GM12878 (cell line): ENCODE results near the gene MYO7B. TPM values are rescaled to one million over a fixed set of nuclear protein-coding genes. Genes with fewer than 3 reads are reported as not detected.

Source experiments
- ATAC-seq: fragments of 200-7000 bp; cut with Tn5 transposase; 3 replicates; pipeline ENCODE4 v1.9.1; 2020; ENCODE audit warnings: mild to moderate bottlenecking, moderate library complexity
- BruUV-seq: library from RNA; stranded (reverse); fragments of 400-500 nt; replicated peaks from 2 replicates; lab custom pipeline; 2021; lab: Mats Ljungman, UMichigan
- CTCF ChIA-PET: fragments of 300-600 bp; sonication (Branson Sonifier 250); formaldehyde crosslinking; extraction: SDS; loops from one replicate; lab custom pipeline; 2021; ENCODE audit warnings: inconsistent platforms; lab: Yijun Ruan, JAX
- POLR2A ChIA-PET: fragments of 350-600 bp; formaldehyde crosslinking; extraction: SDS; loops from one replicate; lab custom pipeline; 2021; ENCODE audit warnings: inconsistent platforms; lab: Charles Lee
- RAD21 ChIA-PET: fragments of 300-600 bp; sonication (Branson Sonifier 250); formaldehyde crosslinking; loops from one replicate; lab custom pipeline; 2023; ENCODE audit warnings: antibody characterized with exemption; ENCODE audit not compliant: unreplicated experiment; lab: Charles Lee
- SMC1A ChIA-PET: fragments of 300-600 bp; sonication (Branson Sonifier 250); formaldehyde crosslinking; loops from one replicate; lab custom pipeline; 2023; ENCODE audit not compliant: unreplicated experiment, uncharacterized antibody; lab: Charles Lee
- DNase-seq: peaks from one replicate; pipeline ENCODE4 v3.0.0-alpha.2; 2011; ENCODE audit warnings: low read depth, low spot score
- FAIRE-seq: peaks from 3 replicates; lab custom pipeline; 2011; peaks lifted over from hg19 to GRCh38; lab: Jason Lieb, UNC
- H2AFZ ChIP-seq: 2 replicates; pipeline ENCODE4 v1.6.0; 2011; ENCODE audit warnings: low read depth, low read length, control low read depth; ENCODE audit not compliant: control insufficient read depth
- H3K27ac ChIP-seq: 2 replicates; pipeline ENCODE4 v1.5.1; 2011; ENCODE audit warnings: control low read depth; ENCODE audit not compliant: control insufficient read depth, insufficient read depth
- H3K27me3 ChIP-seq, 2 experiments: replicated peaks in 1 of 2; 2 replicates each; pipeline versions ENCODE4 v1.6.0 to v1.6.1; 2011; ENCODE audit warnings: low read length in 1 of 2; ENCODE audit not compliant: control insufficient read depth in 2 of 2, insufficient read depth in 2 of 2
- H3K36me3 ChIP-seq, 2 experiments: 2 replicates each; pipeline ENCODE4 v1.5.1; 2011; ENCODE audit warnings: low read length in 1 of 2; ENCODE audit not compliant: control insufficient read depth in 2 of 2, insufficient read depth in 2 of 2
- H3K4me1 ChIP-seq: 2 replicates; pipeline ENCODE4 v1.6.1; 2011; ENCODE audit warnings: mild to moderate bottlenecking, low read length, moderate library complexity, mixed read lengths; ENCODE audit not compliant: control insufficient read depth, insufficient read depth
- H3K4me2 ChIP-seq: 2 replicates; pipeline ENCODE4 v1.6.0; 2011; ENCODE audit warnings: control low read depth; ENCODE audit not compliant: control insufficient read depth, insufficient read depth
- H3K4me3 ChIP-seq: fragments of 200-600 bp; sonication (generic); 2 replicates; pipeline ENCODE4 v1.5.1; 2016
- H3K79me2 ChIP-seq: 2 replicates; pipeline ENCODE4 v1.6.0; 2011; ENCODE audit warnings: low read length; ENCODE audit not compliant: control insufficient read depth, insufficient read depth
- H3K9ac ChIP-seq: 2 replicates; pipeline ENCODE4 v1.8.0; 2011; ENCODE audit warnings: low read length, control low read depth, mixed read lengths; ENCODE audit not compliant: control insufficient read depth, insufficient read depth
- H3K9me3 ChIP-seq: replicated peaks from 3 replicates; pipeline ENCODE4 v1.5.1; 2011; ENCODE audit warnings: mild to moderate bottlenecking, low read length; ENCODE audit not compliant: control insufficient read depth, insufficient read depth
- H4K20me1 ChIP-seq: 2 replicates; pipeline ENCODE4 v1.6.0; 2011; ENCODE audit not compliant: control insufficient read depth, insufficient read depth
- BACH1 ChIP-seq: fragments of 450-650 bp; IDR thresholded peaks from 2 replicates; pipeline ENCODE4 v1.6.1; 2017; ENCODE audit warnings: mild to moderate bottlenecking, borderline replicate concordance
- BMI1 ChIP-seq: fragments of 450-650 bp; IDR thresholded peaks from 2 replicates; pipeline ENCODE4 v1.6.1; 2016; ENCODE audit warnings: mild to moderate bottlenecking, moderate library complexity, borderline replicate concordance
- CHD4 ChIP-seq: fragments of 200-600 bp; sonication (generic); IDR thresholded peaks from 2 replicates; pipeline ENCODE4 v1.6.1; 2016; ENCODE audit warnings: mild to moderate bottlenecking
- EZH2 ChIP-seq: IDR thresholded peaks from 2 replicates; pipeline ENCODE4 v1.6.1; 2012; ENCODE audit warnings: low read depth, mild to moderate bottlenecking, control low read depth, inconsistent platforms, low read length, borderline replicate concordance; ENCODE audit not compliant: control insufficient read depth
- MYB ChIP-seq: fragments of 150-350 bp; IDR thresholded peaks from 2 replicates; pipeline ENCODE4 v1.6.1; 2014; ENCODE audit warnings: mild to moderate bottlenecking, low read depth, low read length, borderline replicate concordance
- NR2C1 ChIP-seq: fragments of 450-650 bp; IDR thresholded peaks from 2 replicates; pipeline ENCODE4 v1.6.1; 2017; ENCODE audit warnings: antibody characterized with exemption, mild to moderate bottlenecking, moderate library complexity
- RAD21 ChIP-seq: IDR thresholded peaks from 2 replicates; pipeline ENCODE4 v1.6.1; 2011; ENCODE audit warnings: mild to moderate bottlenecking, low read depth, low read length, moderate library complexity; ENCODE audit not compliant: insufficient read depth
- SIN3A ChIP-seq: IDR thresholded peaks from 2 replicates; pipeline ENCODE4 v1.6.1; 2012; ENCODE audit warnings: low read depth, low read length, improper control_type of control experiment
- SUPT20H ChIP-seq: IDR thresholded peaks from 2 replicates; pipeline ENCODE4 v1.6.1; 2011; ENCODE audit warnings: low read depth, mild to moderate bottlenecking, low read length, moderate library complexity, borderline replicate concordance; ENCODE audit not compliant: control insufficient read depth
- YBX1 ChIP-seq: fragments of 450-650 bp; IDR thresholded peaks from 2 replicates; pipeline ENCODE4 v1.6.1; 2016; ENCODE audit warnings: antibody characterized with exemption
- WGBS: methylation state at CpG from one replicate; pipeline ENCODE4 v1.1.6; 2016; ENCODE audit warnings: low lambda C conversion rate; ENCODE audit not compliant: insufficient replicate concordance, insufficient coverage; ENCODE audit errors: missing lambda C conversion rate; 5-methylcytosine and 5-hydroxymethylcytosine counted together
- in situ Hi-C: fragments of 300-500 bp; cut with MboI; formaldehyde crosslinking; loops from 9 replicates; pipeline ENCODE4 v1.14.3; 2018; ENCODE audit warnings: mixed read lengths
- intact Hi-C: fragments of 100-400 bp; cut with micrococcal nuclease; formaldehyde crosslinking; loops from one replicate; pipeline ENCODE4 v1.14.2; 2022; ENCODE audit not compliant: unreplicated experiment
- polyA plus RNA-seq, 11 experiments: library from polyadenylated mRNA; depleted of rRNA in 4 of 11; unstranded in 6 of 11; stranded (reverse) in 5 of 11; fragments of >200 nt; fragmentation: Nextera tagmentation in 4 of 11; fragmentation: Illumina TruSeq in 1 of 11; extraction: Ambion mirVana in 4 of 11; extraction: Trizol in 1 of 11; gene quantifications; 1 replicate in 1 of 11; 2 replicates in 10 of 11; pipeline versions ENCODE4 v1.2.1 to v1.2.3, GENCODE V29; 2011 to 2016; ENCODE audit warnings: inconsistent platforms in 2 of 11, missing spikeins in 2 of 11, low read depth in 1 of 11
- total RNA-seq, 4 experiments: library from RNA; depleted of rRNA in 3 of 4; stranded (reverse); fragments of >200 nt in 3 of 4; fragmentation: Illumina TruSeq in 1 of 4; extraction: Trizol in 1 of 4; gene quantifications; 2 replicates each; pipeline versions ENCODE4 v1.2.1 to v1.2.3, GENCODE V29; 2013 to 2021
- TF ChIP-seq, protein P1 (sequence below): IDR thresholded peaks from 2 replicates; pipeline ENCODE4 v1.6.1; 2012; ENCODE audit warnings: low read depth, low read length, improper control_type of control experiment

Gene MYO7B
- total and polyA plus RNA-seq, 10 of the 15 experiments (the other 5 are each of a cell fraction or from before 2014, with no cell fraction given): 0.08 to 4.8 (median 1.2) TPM

DNA sequence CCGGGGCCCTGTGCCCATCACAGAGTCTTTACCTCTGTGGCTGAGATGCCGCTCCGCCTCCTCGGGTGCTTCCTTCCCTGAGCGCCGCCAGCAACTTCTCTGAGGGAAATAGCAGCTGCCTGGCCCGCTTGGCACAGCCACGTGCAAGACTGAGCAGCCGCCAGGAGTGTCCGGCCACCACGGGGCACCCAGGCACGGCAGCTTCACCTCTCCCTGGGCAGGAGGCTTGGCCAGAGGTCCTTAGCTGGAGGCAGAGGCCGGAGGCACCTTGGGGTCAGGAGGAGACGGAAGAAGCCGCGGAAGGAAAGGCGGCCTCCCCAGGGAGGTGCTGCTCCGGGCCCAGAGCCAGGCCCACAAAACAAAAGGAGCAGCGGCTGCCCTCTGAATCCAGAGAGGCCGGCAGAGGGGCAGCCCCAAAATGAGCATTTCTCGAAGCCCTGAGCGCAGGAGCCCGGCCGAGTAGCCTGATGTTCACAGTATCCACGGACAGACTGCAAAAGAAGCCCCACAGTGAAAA lies 145.9 kb downstream of the MYO7B start:
- Histone ChIP-seq H3K4me2 (no peak overlapping the region), H3K27ac (no peak overlapping the region), H3K36me3 (no peaks in the 10 kb centered on the region), H3K9me3 (no peaks in the 10 kb centered on the region), H3K27me3 (peaks cover 6 to 7% of the 10 kb centered on the region in 2 experiments), H2AFZ (no peak overlapping the region), H3K4me3 (no peak overlapping the region), H3K4me1 (no peaks in the 10 kb centered on the region)
- ChIA-PET POLR2A (no interaction called here), RAD21 (no interaction called here), CTCF (interaction anchor here (1.0 kb wide), 1 partner anchor 45 kb away, joined by 3 read pairs; no protein-coding TSS in a partner anchor), SMC1A (interaction anchor here (0.6 kb wide), 1 partner anchor 178 kb away, joined by 3 read pairs; no protein-coding TSS in a partner anchor)
- FAIRE-seq (no peak), DNase-seq (no peak)
- BruUV-seq: no TSS peak
- 32% methylated on average over 25 of the region's 25 CpGs for WGBS
- intact Hi-C loops: no loop called here
- TF ChIP-seq RAD21: no peak
- TF ChIP-seq, protein P1, sequence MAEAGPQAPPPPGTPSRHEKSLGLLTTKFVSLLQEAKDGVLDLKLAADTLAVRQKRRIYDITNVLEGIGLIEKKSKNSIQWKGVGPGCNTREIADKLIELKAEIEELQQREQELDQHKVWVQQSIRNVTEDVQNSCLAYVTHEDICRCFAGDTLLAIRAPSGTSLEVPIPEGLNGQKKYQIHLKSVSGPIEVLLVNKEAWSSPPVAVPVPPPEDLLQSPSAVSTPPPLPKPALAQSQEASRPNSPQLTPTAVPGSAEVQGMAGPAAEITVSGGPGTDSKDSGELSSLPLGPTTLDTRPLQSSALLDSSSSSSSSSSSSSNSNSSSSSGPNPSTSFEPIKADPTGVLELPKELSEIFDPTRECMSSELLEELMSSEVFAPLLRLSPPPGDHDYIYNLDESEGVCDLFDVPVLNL: no peak
- no peak for TF ChIP-seq NR2C1
- TF ChIP-seq SIN3A: no peak
- TF ChIP-seq CHD4: no peak
- no peak for TF ChIP-seq BACH1
- no peak for TF ChIP-seq EZH2
- no peak for TF ChIP-seq MYB
- no peak for TF ChIP-seq YBX1
- TF ChIP-seq SUPT20H: no peak
- TF ChIP-seq BMI1: no peak
- TF ChIP-seq, all 136 proteins: peak for 0
- Histone ChIP-seq H3K9ac (no peak overlapping the region), H4K20me1 (0 out of 2 replicates have a peak, but pooled peaks cover 3% of the 10 kb centered on the region), H3K79me2 (no peaks in the 10 kb centered on the region)
- in situ Hi-C loops: no loop called here
- ATAC-seq: peak; percentile 50
